GM18519 (cell line): ENCODE data around the gene KIR2DL4.
"Not testable (repeated sequence)": the region's sequence is repeated elsewhere in the genome, so short reads cannot be mapped to it uniquely, and the experiment has no call there.

Source experiments
- ATAC-seq: cut with Tn5 transposase; IDR thresholded peaks from one replicate; pipeline ENCODE4 v1.9.1; 2021; ENCODE audit warnings: mild to moderate bottlenecking, moderate library complexity; ENCODE audit not compliant: unreplicated experiment, low FRiP score

KIR2DL4 gene

DNA sequence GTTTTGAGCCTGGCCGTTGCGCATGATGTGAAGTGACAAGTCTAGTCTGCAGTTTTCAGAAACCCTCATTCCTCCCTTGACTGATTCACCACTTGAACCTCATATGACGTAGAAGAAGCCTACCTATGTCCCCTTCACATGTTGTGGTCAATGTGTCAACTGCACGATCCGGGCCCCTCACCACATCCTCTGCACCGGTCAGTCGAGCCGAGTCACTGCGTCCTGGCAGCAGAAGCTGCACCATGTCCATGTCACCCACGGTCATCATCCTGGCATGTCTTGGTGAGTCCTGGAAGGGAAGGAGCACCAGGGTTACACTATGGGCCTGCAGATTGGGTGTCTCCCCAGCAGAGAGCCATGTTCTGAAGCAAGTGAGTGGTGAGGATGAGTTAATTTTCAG, at the start of gene KIR2DL4:
Gene KIR2DL4 (plus strand): TSS at position 201 of the 400 bp plus-strand sequence. CDS start 42 bp downstream, at position 243.
- no peak for ATAC-seq

DNA sequence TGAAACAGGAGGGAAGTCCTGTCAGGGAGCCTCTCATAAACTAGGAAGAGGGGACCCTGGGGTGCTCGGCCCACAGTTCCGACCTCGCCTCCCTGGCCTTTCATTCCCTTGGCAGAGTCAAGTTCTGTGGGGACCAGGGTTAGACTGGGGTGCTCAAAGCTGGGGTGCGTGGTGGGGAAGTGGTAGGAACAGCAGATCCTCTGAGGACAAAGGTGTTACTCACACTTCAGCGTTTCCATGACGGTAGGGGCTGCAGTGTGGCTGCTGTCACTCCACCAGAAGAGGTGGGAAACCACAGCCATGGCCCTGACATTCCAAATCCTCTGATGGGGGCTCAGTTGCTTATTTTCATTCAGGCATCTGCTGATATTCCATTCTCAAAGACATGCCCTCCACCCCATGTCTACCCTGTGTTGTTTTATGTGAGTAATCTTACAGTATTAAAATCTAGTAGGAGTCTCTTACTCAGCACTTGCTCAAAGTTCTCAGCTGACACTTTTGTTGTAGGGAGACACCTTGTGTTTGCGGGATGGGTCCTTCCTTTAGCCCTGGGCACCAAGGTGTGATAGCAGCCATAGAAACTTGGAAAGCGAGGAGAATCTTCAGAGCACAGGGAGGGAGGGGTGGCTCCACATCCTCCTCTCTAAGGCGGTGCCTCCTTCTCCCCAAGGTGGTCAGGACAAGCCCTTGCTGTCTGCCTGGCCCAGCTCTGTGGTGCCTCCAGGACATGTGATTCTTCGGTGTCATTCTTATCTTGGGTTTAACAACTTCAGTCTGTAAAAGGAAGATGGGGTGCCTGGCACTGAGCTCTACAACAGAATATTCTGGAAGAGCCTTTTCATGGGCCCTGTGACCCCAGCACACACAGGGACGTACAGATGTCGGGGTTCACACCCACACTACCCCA, 47.0 kb upstream of the KIR2DL4 start:
- ATAC-seq: not testable (repeated sequence)

DNA sequence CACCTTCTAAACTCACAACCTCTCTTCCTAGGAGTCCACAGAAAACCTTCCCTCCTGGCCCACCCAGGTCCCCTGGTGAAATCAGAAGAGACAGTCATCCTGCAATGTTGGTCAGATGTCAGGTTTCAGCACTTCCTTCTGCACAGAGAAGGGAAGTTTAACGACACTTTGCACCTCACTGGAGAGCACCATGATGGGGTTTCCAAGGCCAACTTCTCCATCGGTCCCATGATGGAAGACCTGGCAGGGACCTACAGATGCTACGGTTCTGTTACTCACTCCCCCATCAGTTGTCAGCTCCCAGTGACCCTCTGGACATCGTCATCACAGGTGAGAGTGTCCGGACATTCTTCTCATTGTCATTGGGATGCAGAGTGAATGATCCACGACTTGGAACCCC, 44.8 kb upstream of the KIR2DL4 start:
- not testable (repeated sequence) for ATAC-seq

DNA sequence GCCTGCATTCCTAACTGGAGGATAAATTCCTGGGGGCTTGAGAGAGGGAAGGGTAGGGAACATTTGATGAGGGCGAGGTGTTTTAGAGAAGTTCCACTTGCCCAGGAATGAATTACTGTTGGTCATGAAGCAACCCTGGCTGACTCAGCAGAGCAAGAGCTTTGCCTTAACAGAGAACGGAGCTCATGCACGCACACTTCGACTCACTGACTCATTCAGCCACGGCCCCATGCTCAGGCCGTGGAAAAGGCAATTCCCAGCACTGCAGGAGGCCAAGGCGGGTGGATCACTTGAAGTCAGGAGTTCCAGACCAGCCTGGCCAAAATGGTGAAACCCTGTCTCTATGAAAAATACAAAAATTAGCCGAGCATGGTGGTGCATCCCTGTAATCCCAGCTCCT, 39.2 kb upstream of the KIR2DL4 start:
- not testable (repeated sequence) for ATAC-seq

DNA sequence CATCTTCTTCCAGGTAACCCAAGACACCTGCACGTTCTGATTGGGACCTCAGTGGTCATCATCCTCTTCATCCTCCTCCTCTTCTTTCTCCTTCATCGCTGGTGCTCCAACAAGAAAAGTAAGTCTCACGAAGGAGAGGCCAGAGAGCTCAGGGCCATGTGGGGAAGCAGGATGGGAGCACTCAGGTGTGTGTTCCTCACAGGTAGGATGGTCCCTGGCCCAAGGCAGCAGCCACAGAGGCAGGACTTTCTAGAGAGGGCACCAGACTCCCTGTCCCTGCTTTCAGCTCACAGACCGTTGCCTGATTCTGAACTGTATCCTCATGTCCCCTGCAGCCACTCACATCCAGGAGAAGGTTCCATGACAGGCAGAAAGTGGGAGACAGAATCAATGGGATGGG, 36.9 kb upstream of the KIR2DL4 start:
- ATAC-seq: not testable (repeated sequence)

DNA sequence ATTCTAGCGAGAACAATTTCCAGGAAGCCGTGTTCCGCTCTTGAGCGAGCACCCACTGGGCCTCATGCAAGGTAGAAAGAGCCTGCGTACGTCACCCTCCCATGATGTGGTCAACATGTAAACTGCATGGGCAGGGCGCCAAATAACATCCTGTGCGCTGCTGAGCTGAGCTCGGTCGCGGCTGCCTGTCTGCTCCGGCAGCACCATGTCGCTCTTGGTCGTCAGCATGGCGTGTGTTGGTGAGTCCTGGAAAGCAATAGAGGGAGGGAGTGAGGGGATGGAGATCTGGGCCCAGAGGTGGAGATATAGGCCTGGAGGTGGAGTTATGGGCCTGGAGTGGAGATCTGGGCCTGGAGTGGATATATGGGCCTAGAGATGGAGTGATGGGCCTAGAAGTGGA, 33.8 kb upstream of the KIR2DL4 start, which contains the start of gene KIR2DL1:
Gene KIR2DL1 (plus strand): TSS at position 148 of the 400 bp plus-strand sequence. CDS start 58 bp downstream, at position 206.
- ATAC-seq: not testable (repeated sequence)

DNA sequence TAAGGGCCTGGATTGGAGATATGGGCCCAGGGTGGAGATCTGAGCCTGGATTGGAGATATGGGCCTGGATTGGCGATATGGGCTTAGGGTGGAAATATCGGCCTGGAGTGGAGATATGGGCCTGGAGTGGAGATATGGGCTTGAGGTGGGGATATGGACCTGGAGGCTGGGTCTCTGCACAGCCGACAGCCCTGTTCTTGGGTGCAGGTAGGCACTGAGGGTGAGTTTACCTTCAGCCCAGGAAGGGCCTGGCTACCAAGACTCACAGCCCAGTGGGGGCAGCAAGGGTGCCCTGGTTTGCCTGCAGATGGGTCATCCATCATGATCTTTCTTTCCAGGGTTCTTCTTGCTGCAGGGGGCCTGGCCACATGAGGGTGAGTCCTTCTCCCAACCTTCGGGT, 32.9 kb upstream of the KIR2DL4 start:
- not testable (repeated sequence) for ATAC-seq

DNA sequence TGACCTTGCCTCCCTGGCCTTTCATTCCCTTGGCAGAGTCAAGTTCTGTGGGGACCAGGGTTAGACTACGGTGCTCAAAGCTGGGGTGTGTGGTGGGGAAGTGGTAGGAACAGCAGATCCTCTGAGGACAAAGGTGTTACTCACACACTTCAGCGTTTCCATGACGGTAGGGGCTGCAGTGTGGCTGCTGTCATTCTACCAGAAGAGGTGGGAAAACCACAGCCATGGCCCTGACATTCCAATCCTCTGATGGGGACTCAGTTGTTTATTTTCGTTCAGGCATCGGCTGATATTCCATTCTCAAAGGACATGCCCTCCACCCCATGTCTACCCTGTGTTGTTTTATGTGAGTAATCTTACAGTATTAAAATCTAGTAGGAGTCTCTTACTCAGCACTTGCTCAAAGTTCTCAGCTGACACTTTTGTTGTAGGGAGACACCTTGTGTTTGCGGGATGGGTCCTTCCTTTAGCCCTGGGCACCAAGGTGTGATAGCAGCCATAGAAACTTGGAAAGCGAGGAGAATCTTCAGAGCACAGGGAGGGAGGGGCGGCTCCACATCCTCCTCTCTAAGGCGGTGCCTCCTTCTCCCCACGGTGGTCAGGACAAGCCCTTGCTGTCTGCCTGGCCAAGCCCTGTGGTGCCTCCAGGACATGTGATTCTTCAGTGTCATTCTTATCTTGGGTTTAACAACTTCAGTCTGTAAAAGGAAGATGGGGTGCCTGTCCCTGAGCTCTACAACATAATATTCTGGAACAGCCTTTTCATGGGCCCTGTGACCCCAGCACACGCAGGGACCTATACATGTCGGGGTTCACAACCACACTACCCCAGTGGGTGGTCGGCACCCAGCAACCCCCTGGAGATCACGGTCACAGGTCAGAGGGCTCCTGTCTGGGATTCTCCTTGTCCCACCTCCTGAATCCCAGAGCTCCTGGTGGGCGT, 32.1 kb upstream of the KIR2DL4 start:
- ATAC-seq: not testable (repeated sequence)

DNA sequence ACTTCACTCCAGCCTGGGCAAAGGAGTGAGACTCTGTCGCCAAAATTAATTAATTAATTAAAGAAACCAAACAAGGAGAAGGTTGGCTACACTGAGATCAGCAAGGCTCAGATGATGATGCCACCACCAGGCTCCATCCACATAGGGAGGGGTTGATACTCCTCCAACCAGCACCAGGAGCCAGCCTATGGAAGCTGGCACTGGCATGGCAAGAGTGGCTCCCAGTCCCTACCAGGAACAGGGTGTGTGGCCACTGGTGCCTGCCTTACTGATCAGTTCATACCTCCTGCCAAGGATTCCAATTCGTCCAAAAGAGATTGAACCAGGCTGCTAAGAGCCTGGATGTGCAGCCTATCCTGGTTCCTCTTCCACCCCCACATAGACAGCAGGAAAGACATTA, 30.7 kb upstream of the KIR2DL4 start:
- ATAC-seq: not testable (repeated sequence)

DNA sequence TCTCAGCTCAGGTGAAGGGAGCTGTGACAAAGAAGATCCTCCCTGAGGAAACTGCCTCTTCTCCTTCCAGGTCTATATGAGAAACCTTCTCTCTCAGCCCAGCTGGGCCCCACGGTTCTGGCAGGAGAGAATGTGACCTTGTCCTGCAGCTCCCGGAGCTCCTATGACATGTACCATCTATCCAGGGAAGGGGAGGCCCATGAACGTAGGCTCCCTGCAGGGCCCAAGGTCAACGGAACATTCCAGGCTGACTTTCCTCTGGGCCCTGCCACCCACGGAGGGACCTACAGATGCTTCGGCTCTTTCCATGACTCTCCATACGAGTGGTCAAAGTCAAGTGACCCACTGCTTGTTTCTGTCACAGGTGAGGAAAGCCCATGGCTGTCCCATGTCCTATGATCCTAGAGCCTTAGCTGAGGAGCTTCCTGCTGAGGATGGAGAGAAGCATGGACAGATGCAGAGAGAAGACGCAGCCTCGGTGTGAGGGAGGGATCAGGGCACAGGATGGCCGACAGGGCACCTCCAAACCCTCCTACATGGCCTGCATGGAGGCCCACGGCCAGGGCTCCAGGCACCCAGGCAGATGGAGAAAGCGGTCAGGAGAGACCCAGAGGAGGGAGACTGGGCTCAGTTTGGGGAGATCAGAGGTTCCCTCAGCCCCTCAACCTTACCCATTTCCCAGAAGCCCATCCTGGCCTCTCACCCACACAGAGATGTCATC, 28.2 kb upstream of the KIR2DL4 start:
- not testable (repeated sequence) for ATAC-seq

DNA sequence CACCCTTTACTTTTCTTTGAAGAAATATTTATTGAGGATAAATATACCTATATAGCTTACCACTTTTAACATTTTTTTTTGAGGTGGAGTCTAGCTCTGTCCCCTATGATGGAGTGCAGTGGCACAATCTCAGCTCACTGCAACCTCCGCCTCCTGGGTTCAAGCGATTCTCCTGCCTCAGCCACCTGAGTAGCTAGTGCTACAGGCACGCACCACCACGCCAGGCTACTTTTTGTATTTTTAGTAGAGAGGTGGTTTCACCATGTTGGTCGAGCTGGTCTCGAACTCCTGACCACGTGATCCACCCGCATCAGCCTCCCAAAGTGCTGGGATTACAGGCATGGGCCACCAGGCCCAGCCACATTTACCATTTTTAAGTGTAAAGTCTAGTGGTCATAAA, 27.6 kb upstream of the KIR2DL4 start:
- not testable (repeated sequence) for ATAC-seq

DNA sequence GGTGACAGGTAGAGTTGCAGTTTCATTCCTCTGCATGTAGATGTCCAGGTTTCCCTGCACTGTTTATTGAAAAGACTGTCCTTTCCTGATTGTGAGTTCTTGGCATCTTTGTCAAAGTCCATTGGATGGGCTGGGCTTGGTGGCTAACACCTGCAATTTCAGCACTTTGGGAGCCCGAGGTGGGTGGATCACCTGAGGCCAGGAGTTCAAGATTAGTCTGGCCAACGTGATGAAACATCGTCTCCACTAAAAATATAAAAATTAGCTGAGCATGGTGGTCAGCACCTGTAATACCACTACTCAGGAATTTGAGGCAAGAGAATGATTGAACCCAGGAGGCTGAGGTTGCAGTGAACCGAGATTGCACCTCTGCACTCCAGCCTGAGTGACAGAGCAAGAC, 25.6 kb upstream of the KIR2DL4 start:
- not testable (repeated sequence) for ATAC-seq

DNA sequence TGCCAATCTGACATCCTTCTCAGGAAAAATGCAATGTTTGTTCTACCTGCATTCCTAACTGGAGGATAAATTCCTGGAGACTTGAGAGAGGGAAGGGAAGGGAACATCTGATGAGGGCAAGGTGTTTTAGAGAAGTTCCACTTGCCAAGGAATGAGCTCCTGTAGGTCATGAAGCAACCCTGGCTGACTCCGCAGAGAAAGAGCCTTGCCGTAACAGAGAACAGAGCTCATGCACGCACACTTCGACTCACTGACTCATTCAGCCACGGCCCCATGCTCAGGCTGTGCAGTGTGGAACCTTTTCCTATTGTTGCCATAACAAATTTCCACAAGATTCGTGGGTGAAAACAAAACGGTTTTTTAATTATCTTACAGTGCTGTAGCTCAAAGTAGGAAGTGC, 24.5 kb upstream of the KIR2DL4 start:
- ATAC-seq: not testable (repeated sequence)

DNA sequence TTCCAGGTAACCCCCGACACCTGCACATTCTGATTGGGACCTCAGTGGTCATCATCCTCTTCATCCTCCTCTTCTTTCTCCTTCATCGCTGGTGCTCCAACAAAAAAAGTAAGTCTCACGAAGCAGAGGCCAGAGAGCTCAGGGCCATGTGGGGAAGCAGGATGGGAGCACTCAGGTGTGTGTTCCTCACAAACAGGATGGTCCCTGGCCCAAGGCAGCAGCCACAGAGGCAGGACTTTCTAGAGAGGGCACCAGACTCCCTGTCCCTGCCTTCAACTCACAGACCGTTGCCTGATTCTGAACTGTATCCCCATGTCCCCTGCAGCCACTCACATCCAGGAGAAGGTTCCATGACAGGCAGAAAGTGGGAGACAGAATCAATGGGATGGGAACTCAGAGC, 20.5 kb upstream of the KIR2DL4 start:
- not testable (repeated sequence) for ATAC-seq

DNA sequence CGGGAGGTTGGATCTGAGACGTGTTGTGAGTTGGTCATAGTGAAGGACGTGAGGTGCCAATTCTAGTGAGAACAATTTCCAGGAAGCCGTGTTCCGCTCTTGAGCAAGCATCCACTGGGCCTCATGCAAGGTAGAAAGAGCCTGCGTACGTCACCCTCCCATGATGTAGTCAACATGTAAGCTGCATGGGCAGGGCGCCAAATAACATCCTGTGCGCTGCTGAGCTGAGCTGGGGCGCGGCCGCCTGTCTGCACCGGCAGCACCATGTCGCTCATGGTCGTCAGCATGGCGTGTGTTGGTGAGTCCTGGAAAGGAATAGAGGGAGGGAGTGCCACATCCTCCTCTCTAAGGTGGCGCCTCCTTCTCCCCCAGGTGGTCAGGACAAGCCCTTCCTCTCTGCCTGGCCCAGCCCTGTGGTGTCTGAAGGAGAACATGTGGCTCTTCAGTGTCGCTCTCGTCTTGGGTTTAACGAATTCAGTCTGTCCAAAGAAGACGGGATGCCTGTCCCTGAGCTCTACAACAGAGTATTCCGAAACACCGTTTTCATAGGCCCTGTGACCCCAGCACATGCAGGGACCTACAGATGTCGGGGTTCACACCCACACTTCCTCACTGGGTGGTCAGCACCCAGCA, 17.2 kb upstream of the KIR2DL4 start:
- not testable (repeated sequence) for ATAC-seq

DNA sequence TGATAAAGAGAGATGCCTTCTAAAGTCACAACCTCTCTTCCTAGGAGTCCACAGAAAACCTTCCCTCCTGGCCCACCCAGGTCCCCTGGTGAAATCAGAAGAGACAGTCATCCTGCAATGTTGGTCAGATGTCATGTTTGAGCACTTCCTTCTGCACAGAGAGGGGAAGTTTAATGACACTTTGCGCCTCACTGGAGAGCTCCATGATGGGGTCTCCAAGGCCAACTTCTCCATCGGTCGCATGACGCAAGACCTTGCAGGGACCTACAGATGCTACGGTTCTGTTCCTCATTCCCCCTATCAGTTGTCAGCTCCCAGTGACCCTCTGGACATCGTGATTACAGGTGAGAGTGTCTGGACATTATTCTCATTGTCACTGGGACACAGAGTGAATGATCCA, 15.3 kb upstream of the KIR2DL4 start:
- not testable (repeated sequence) for ATAC-seq

DNA sequence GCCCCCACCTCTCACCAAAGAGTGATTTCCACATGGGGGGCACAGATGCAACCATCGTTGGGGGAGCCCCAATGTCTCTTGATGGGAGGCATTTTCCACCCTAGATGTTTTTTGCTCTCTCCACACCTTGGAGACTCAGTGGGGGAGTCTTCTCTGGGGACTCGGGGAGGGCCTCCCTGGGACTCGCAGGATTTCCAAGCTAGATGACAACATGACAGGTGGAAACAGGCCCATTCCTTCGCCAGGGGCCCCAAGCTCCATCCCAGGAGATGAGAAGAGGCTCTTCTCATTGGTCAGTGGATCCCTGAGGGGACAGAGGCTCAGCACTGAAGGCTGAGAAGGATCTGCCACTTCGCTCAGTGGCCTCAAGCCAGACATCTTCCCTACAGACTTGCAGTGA, 12.7 kb upstream of the KIR2DL4 start:
- ATAC-seq: no peak

DNA sequence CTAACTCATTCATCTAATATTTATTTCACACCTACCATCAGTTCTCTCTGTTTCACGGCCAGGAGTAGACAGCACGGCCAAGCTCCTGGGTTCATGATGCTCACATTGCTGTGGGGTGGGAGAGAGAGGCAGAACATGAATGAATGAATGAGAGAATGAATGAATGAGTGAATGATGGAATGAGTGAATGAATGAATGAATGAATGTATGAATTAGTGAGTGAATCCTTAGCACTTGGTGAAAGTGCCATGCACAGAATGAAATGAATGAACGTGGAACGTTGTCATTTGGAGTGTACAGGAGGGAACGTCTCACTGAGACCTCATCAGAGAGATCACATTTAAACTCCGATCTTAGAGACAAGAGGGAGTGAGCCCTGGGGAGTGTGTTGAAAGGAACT, 11.9 kb upstream of the KIR2DL4 start:
- ATAC-seq: no peak

DNA sequence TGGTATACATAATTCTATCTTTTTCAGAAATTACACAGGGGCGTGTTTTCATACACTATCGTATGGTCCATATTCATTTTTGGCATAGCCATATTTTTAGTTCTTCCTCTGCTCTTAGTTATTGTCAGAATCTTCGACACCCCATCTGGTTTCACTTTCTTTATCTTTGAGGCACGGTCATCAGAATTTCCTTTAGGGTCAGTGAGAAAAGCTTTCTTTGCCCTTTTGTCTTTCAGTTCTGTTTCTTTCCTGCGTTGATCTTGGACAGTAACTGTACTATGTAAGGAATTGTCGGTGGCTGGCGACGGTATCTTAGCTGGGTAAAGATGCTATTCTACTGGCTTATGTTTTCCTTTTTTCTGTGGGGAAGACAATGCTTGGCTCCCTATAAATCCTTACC, 10.6 kb upstream of the KIR2DL4 start:
- no peak for ATAC-seq

DNA sequence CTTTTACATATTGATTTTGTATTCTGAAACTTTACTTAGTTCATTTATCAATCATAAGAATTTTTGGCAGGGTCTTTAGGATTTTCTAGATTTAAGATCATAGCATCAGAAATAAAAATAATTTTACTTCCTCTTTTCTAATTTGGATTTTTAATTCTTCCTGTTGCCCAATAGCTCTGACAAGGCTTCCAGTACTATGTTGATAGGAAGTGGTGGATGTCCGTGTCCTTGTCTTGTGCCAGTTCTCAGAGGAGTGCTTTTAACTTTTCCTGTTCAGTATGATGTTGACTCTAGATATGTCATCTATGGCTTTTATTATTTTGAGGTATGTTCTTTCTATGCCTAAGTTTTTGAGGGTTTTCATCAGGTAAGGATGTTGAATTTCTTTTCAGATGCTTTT, 7.7 kb upstream of the KIR2DL4 start:
- ATAC-seq: no peak
